Esophagus squamous epithelium (tissue), 4 donors: ENCODE measurements around the gene HNRNPM.

Source experiments
- CTCF ChIP-seq, 6 experiments: fragments of 450-650 bp in 4 of 6; fragments of 200-600 bp in 2 of 6; sonication (generic) in 2 of 6; IDR thresholded peaks; one replicate each; pipeline ENCODE4 v1.5.1; 2016 to 2019; ENCODE audit warnings: antibody characterized with exemption in 6 of 6, mild to moderate bottlenecking in 4 of 6, moderate library complexity in 4 of 6
- POLR2A ChIP-seq, 4 donors: fragments of 450-650 bp; IDR thresholded peaks; one replicate each; pipeline ENCODE4 v1.6.1; 2017; ENCODE audit warnings: antibody characterized with exemption in 4 of 4, mild to moderate bottlenecking in 4 of 4, moderate library complexity in 3 of 4

DNA sequence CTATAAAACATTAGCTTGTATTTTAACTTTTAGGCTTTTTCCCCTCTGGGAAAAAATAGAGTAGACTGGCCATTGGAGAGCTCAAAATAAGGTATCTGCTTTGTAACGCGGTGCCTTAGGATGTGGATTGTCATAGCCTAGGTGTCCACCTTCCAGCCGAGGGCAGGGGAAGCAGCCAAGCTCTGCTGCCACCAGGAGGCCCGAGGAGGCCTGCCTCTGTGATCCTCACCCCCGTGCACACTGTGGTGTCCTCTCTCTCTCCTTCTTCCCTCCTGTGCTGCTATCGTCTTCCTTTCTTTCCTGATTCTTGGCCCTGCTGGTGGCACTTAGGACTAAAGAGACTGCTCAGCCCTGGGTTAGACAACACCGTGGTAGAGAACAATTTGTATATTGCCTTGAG is 11.3 kb downstream of the HNRNPM start:
- TF ChIP-seq CTCF (IDR thresholded peaks at IDR 0.05) (no peak), POLR2A (IDR thresholded peaks at IDR 0.05) (no peak)
